Panc1 (cell line): ENCODE results near the gene POLR1G. TPM values are rescaled to one million over a fixed set of nuclear protein-coding genes. Genes with fewer than 3 reads are reported as not detected.
"Not testable (repeated sequence)": the region's sequence is repeated elsewhere in the genome, so short reads cannot be mapped to it uniquely, and the experiment has no call there.

Source experiments
- ATAC-seq: fragments of 200-7000 bp; cut with Tn5 transposase; 2 replicates; pipeline ENCODE4 v1.9.1; 2020; ENCODE audit warnings: mild to moderate bottlenecking, moderate library complexity
- BruUV-seq: library from RNA; stranded (reverse); fragments of 400-500 nt; replicated peaks from 2 replicates; lab custom pipeline; 2021; lab: Mats Ljungman, UMichigan
- CTCF ChIA-PET: fragments of 300-600 bp; sonication (Branson Sonifier 250); formaldehyde crosslinking; loops from one replicate; lab custom pipeline; 2022; ENCODE audit warnings: antibody characterized with exemption; lab: Charles Lee
- POLR2A ChIA-PET: fragments of 300-600 bp; sonication (Branson Sonifier 250); formaldehyde crosslinking; loops from one replicate; lab custom pipeline; 2022; ENCODE audit warnings: antibody characterized with exemption; lab: Charles Lee
- DNase-seq: peaks from one replicate; pipeline ENCODE4 v3.0.0-alpha.2; 2010; ENCODE audit warnings: low read depth, low spot score
- H3K27ac ChIP-seq: 2 replicates; pipeline ENCODE4 v1.5.1; 2011; ENCODE audit warnings: mild to moderate bottlenecking, low read length, inconsistent platforms
- H3K27me3 ChIP-seq: fragments of 200-500 bp; sonication (Bioruptor generic); 2 replicates; pipeline ENCODE4 v1.6.0; 2014; ENCODE audit warnings: low read length, inconsistent platforms; ENCODE audit not compliant: control insufficient read depth, insufficient read depth
- H3K36me3 ChIP-seq: fragments of 200-500 bp; sonication (Bioruptor generic); 2 replicates; pipeline ENCODE4 v1.5.1; 2014; ENCODE audit warnings: inconsistent platforms, mild to moderate bottlenecking, low read length, moderate library complexity; ENCODE audit not compliant: control insufficient read depth, insufficient read depth
- H3K4me1 ChIP-seq: 2 replicates; pipeline ENCODE4 v1.5.1; 2011; ENCODE audit warnings: inconsistent platforms, mild to moderate bottlenecking, low read length, moderate library complexity; ENCODE audit not compliant: control insufficient read depth, insufficient read depth
- H3K4me3 ChIP-seq, 2 experiments: 2 replicates each; pipeline ENCODE4 v1.5.1; 2011 to 2012; ENCODE audit warnings: low read depth in 2 of 2, low read length in 2 of 2, mild to moderate bottlenecking in 2 of 2, inconsistent platforms in 1 of 2, moderate library complexity in 1 of 2
- H3K9me3 ChIP-seq: fragments of 200-500 bp; sonication (Bioruptor generic); 2 replicates; pipeline ENCODE4 v1.5.1; 2014; ENCODE audit warnings: low read depth, mild to moderate bottlenecking, inconsistent platforms, low read length, moderate library complexity; ENCODE audit not compliant: control insufficient read depth, insufficient read depth
- POLR2AphosphoS5 ChIP-seq: IDR thresholded peaks from 2 replicates; pipeline ENCODE4 v1.6.1; 2012; ENCODE audit warnings: mild to moderate bottlenecking, low read depth, low read length, moderate library complexity
- REST ChIP-seq, 2 experiments: IDR thresholded peaks; 2 replicates each; pipeline ENCODE4 v1.6.1; 2011 to 2012; ENCODE audit warnings: low read depth in 2 of 2, control low read depth in 1 of 2, low read length in 1 of 2, mild to moderate bottlenecking in 1 of 2, moderate library complexity in 1 of 2; ENCODE audit not compliant: insufficient read depth in 1 of 2
- SIN3A ChIP-seq: IDR thresholded peaks from 2 replicates; pipeline ENCODE4 v1.6.1; 2012; ENCODE audit warnings: low read depth, mild to moderate bottlenecking, low read length, moderate library complexity, borderline replicate concordance; ENCODE audit not compliant: insufficient read depth
- TCF7L2 ChIP-seq: IDR thresholded peaks from 2 replicates; pipeline ENCODE4 v1.6.1; 2011; ENCODE audit warnings: mild to moderate bottlenecking, low read depth, low read length, inconsistent platforms
- in situ Hi-C: cut with HindIII; loops from 2 replicates; pipeline ENCODE4 v1.10.0; 2016; ENCODE audit warnings: low sequenced_read_pairs, low pct_unique_long_range_greater_than_20kb
- intact Hi-C: fragments of 100-400 bp; cut with micrococcal nuclease; formaldehyde crosslinking; loops from one replicate; pipeline ENCODE4 v1.10.0; 2022; ENCODE audit not compliant: unreplicated experiment
- total RNA-seq: library from RNA; stranded (reverse); gene quantifications from one replicate; pipeline ENCODE4 v1.2.1, GENCODE V29; 2021; ENCODE audit not compliant: unreplicated experiment
- TF ChIP-seq, protein P1 (sequence below): fragments of 450-650 bp; IDR thresholded peaks from 2 replicates; pipeline ENCODE4 v1.5.1; 2017; ENCODE audit warnings: mild to moderate bottlenecking

POLR1G gene
- total RNA-seq, 1 experiment from 2014 or later = 27.8 TPM

GRCh38 chr19:45405435-45406225, 814 bp upstream of the POLR1G start:
- peak overlapping the region; percentile 90 for H3K27ac ChIP-seq
- peak overlapping the region; percentile 94 to 96 for H3K4me3 ChIP-seq
- H3K4me1 ChIP-seq = peaks cover 14% of the 10 kb centered on the region
- DNase-seq = peak; percentile 77
- peaks cover 4% of the 10 kb centered on the region; the same call in 1 of the 2 replicates for H3K36me3 ChIP-seq
- ChIA-PET CTCF (no interaction called here), POLR2A (no interaction called here)
- peak; percentile 76 for ATAC-seq
- in situ Hi-C loops (no loop called here), intact Hi-C loops (no loop called here)
- H3K27me3 ChIP-seq = no peaks in the 10 kb centered on the region
- no peak for TF ChIP-seq SIN3A
- TF ChIP-seq, protein P1, sequence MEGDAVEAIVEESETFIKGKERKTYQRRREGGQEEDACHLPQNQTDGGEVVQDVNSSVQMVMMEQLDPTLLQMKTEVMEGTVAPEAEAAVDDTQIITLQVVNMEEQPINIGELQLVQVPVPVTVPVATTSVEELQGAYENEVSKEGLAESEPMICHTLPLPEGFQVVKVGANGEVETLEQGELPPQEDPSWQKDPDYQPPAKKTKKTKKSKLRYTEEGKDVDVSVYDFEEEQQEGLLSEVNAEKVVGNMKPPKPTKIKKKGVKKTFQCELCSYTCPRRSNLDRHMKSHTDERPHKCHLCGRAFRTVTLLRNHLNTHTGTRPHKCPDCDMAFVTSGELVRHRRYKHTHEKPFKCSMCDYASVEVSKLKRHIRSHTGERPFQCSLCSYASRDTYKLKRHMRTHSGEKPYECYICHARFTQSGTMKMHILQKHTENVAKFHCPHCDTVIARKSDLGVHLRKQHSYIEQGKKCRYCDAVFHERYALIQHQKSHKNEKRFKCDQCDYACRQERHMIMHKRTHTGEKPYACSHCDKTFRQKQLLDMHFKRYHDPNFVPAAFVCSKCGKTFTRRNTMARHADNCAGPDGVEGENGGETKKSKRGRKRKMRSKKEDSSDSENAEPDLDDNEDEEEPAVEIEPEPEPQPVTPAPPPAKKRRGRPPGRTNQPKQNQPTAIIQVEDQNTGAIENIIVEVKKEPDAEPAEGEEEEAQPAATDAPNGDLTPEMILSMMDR = no peak
- peak; percentile 59 for TF ChIP-seq TCF7L2
- TF ChIP-seq REST (IDR thresholded peaks at IDR 0.05; ENCODE audit: insufficient read depth in 1 of 2, low read depth in 2 of 2, low read length in 1 of 2) = no peak
- no peak for TF ChIP-seq POLR2AphosphoS5
- H3K9me3 ChIP-seq = no peaks in the 10 kb centered on the region
- BruUV-seq = no TSS peak

- DNase-seq (no peak), ATAC-seq (no peak)
- POLR2A ChIA-PET = no interaction called here
- BruUV-seq = no TSS peak
- peak overlapping the region; percentile 90 for H3K27ac ChIP-seq
- no peaks in the 10 kb centered on the region for H3K27me3 ChIP-seq
- no peak for TF ChIP-seq REST (IDR thresholded peaks at IDR 0.05; ENCODE audit: insufficient read depth in 1 of 2, low read depth in 2 of 2, low read length in 1 of 2)
- TF ChIP-seq, protein P1 = no peak
- CTCF ChIA-PET = interaction anchor here (0.6 kb wide), 1 partner anchor 206 kb away, joined by 3 read pairs; no protein-coding TSS in a partner anchor
- H3K4me1 ChIP-seq = peaks cover 14% of the 10 kb centered on the region
- intact Hi-C loops (no loop called here), in situ Hi-C loops (no loop called here)
- no peaks in the 10 kb centered on the region for H3K9me3 ChIP-seq
- peaks cover 4% of the 10 kb centered on the region; the same call in 1 of the 2 replicates for H3K36me3 ChIP-seq
- H3K4me3 ChIP-seq = peak overlapping the region; percentile 94 to 96
Measured at GRCh38 chr19:45407091-45407375, 589 bp downstream of the POLR1G start.

- peaks cover 14% of the 10 kb centered on the region for H3K4me1 ChIP-seq
- BruUV-seq, intact Hi-C loops, DNase-seq, CTCF ChIA-PET, ATAC-seq, POLR2A ChIA-PET, H3K36me3 ChIP-seq, H3K27me3 ChIP-seq, in situ Hi-C loops, H3K9me3 ChIP-seq: not testable (repeated sequence)
- peak overlapping the region; percentile 94 to 96 for H3K4me3 ChIP-seq
- peak overlapping the region; percentile 90 for H3K27ac ChIP-seq
Measured at GRCh38 chr19:45407585-45407984, 1.1 kb downstream of the POLR1G start.
